Kidney epithelial cell (primary cell): Measurements from ENCODE around the gene RAB3IL1. TPM values are rescaled to one million over a fixed set of nuclear protein-coding genes. Genes with fewer than 3 reads are reported as not detected.

ENCODE experiments used
- DNase-seq: peaks from one replicate; pipeline ENCODE4 v3.0.0-alpha.2; 2010; ENCODE audit warnings: low read depth
- H3K27me3 ChIP-seq: 2 replicates; pipeline ENCODE4 v1.6.0; 2011; ENCODE audit warnings: low read length; ENCODE audit not compliant: control insufficient read depth, insufficient read depth
- H3K36me3 ChIP-seq: 2 replicates; pipeline ENCODE4 v1.5.1; 2011; ENCODE audit warnings: low read length; ENCODE audit not compliant: control insufficient read depth, insufficient read depth
- H3K4me3 ChIP-seq: 2 replicates; pipeline ENCODE4 v1.5.1; 2011; ENCODE audit warnings: low read depth, mild to moderate bottlenecking, control low read depth, low read length
- total RNA-seq: library from RNA; depleted of rRNA; stranded (reverse); fragments of >200 nt; gene quantifications from 2 replicates; pipeline ENCODE4 v1.2.3, GENCODE V29; 2015
- TF ChIP-seq, protein P1 (sequence below): IDR thresholded peaks from 2 replicates; pipeline ENCODE4 v1.5.1; 2011; ENCODE audit warnings: mild to moderate bottlenecking, moderate library complexity, low read length, control low read depth, inconsistent platforms; ENCODE audit not compliant: insufficient read depth, poor library complexity, severe bottlenecking

Gene RAB3IL1
- total RNA-seq, 1 donor from 2014 or later, result 5.2 TPM

DNA sequence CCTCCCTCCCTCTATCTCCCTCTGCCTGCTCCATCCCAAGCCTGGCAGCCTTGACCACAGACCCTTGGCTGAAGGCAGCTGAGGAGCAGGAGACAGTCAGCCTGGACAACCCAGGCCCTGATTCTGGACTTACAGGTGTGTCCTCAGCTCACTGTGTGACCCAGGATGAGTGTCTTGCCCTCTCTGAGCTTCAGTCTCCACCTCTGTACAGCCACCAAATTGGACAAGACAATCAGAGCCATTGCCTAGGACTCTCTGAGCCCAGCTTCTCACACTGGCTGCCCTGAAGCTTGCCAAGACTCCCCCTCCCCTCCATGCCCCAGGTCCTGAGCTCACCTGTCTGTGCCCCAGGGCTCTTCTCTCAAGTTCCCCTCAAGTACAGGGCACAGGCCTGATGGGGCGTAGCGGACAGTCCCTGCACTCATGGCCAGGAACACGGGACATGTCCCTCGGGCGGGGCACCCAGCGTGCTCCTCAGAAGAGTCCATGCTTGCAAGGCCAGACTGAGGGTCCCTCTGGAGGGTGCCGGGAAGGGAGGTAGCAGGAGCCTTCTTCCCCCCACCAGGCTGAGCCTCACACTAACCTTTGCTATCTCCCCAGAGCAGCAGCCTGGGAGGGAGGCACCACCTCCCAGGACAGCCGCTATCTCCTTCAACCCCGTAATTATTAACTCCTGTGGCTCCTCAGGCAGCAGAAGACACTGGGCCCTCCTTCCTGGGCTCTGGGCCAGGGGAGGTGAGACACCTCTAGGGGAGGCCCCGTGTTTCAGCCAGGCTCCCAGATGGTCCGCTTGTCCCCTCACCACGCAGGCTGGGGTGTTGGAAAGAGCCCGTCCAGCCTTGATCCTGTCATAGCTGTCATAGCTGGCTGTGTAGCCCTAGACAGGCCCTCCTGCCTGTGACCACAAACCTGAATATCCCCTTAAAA is 2.6 kb upstream of the RAB3IL1 start:
- no peak for DNase-seq
- peaks cover 37% of the 10 kb centered on the region for H3K27me3 ChIP-seq
- TF ChIP-seq, protein P1, sequence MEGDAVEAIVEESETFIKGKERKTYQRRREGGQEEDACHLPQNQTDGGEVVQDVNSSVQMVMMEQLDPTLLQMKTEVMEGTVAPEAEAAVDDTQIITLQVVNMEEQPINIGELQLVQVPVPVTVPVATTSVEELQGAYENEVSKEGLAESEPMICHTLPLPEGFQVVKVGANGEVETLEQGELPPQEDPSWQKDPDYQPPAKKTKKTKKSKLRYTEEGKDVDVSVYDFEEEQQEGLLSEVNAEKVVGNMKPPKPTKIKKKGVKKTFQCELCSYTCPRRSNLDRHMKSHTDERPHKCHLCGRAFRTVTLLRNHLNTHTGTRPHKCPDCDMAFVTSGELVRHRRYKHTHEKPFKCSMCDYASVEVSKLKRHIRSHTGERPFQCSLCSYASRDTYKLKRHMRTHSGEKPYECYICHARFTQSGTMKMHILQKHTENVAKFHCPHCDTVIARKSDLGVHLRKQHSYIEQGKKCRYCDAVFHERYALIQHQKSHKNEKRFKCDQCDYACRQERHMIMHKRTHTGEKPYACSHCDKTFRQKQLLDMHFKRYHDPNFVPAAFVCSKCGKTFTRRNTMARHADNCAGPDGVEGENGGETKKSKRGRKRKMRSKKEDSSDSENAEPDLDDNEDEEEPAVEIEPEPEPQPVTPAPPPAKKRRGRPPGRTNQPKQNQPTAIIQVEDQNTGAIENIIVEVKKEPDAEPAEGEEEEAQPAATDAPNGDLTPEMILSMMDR, result no peak
- H3K4me3 ChIP-seq, result no peak overlapping the region
- H3K36me3 ChIP-seq, result no peaks in the 10 kb centered on the region

DNA sequence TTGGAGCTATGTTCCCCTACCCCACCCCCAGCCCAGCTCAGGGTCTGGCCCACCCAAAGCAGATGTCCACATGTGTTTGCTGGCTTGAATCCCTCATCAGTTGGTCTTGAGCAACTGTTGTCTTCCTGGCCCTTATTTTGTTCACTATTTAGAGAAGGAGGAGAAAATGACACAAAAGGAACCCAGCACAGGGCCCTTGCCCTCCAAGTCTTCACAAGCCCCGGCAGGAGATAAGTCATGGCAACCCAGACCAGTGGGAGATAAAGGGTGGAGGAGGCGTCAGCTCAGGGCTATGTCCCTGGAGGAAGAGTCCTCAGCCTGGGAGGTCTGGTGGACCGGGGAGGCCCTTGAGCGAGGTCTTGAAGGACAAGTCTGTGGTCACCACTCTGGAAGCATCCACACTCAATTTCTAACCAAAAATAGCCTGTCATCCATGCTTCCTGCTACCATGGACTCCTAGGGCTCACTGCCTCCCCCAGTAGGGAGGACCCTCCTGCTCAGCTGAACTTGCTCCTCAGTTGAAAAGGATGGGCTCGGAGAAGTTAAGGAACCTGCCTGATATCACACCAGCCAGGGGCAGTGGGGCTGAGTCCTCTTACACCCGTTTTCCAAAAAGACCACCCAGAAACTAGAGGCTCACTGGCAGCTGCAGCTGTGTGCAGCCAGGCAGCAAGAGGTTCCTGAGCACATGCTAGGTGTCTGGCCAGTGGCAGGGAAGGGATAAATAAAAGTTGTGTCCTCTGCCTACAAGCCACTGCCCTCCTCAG is 1.8 kb upstream of the RAB3IL1 start:
- Histone ChIP-seq H3K27me3 (peaks cover 37% of the 10 kb centered on the region), H3K4me3 (no peak overlapping the region), H3K36me3 (no peaks in the 10 kb centered on the region)
- TF ChIP-seq, protein P1, result no peak
- no peak for DNase-seq

DNA sequence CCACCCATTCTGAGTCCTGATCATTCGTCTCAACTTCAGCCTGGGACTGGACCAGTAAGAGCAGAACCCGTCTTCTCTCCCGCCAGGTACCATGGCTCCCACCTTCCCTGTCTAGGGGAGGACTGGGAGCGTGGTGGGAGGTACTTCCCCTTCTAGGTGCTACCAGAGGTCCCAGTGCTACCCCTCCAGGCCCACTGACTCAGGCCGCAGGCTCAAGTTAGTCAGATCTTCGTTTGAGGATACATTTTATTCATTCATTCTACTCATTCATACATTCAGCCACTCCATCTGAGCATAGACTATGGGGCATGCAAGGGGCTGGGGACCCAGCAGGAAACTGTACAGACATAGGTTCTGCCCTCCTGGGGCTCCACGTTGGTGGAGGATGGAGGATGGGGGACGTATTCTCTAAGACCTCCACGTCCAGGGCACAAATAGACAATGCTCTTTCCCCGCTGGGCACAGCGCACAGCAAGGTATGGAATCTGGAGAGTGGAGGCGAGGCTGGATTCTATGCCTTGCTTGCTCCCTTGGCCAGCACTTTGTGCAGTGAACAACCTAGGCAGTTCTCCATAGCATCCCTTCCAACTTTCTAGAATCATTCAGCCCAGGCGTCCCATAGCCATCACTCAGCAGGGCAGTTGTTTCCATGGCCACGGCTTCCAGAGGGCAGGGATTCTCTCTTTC is 1.0 kb upstream of the RAB3IL1 start:
- H3K27me3 ChIP-seq, result peaks cover 37% of the 10 kb centered on the region
- no peak for DNase-seq
- TF ChIP-seq, protein P1, result no peak
- H3K4me3 ChIP-seq, result no peak overlapping the region
- no peaks in the 10 kb centered on the region for H3K36me3 ChIP-seq

DNA sequence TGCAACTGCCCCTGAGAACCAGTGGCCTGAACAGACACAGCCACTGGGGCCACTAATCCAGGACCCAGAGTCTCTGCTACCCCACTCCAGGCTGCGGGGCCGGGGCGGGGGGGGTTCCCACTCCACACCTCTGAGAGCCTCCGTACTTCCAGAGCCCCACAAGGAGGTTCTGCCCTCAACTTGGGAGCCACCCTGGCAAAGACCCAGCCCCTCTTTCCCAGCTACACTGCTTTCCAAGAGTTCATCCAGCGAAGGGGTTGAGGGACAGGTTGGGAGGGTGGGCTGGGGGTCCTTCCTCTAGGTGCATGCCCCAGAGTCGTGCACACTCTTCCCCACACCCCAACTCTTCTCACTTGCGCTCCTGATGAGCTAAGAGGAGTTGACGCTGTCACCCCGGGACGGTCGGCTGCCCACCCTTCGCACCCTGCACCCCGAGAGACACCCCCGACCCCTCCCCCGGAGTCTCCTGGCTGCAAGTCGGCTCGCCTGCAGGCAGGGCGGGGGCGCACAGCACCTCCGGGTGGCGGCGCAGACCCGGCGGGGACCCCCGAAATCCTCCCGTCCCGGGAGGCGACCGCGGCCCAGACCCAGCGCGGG is 531 bp downstream of the RAB3IL1 start:
- peaks cover 37% of the 10 kb centered on the region for H3K27me3 ChIP-seq
- no peak for DNase-seq
- TF ChIP-seq, protein P1, result no peak
- peak overlapping the region; percentile 31 for H3K4me3 ChIP-seq
- H3K36me3 ChIP-seq, result no peaks in the 10 kb centered on the region

DNA sequence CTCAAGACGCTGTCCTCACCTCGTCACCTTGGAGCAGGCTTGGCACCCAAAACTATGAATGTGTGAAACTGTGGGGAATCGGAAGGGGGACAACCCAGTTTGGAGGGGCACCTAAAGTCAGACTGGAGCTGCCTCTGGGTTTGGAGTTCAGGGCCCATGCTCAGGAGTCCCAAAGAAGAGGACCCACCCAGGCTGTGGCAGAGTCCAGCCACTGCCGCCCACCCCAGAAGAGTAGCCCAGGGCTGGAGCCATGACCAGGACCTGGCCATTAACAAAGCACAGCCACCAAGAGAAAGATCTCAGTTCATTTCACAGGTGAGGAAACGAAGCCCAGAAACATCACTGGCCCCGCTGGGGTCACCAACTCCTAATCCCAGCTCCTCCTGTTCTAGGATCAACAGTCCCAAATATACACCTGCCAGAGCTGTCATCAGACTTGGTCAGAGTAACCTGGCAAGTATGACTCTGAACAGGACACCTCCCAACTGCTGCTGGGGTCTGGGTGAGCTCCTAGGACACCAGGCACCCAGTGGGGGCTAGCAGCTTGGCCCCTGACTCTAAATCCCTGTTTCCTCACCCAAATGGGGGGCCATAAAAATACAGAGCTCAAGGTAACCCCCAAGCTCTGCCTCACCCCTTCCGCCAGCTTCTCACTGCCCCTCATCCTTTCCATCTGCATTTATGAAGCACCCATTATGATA is 2.7 kb downstream of the RAB3IL1 start:
- TF ChIP-seq, protein P1, result no peak
- no peak overlapping the region for H3K4me3 ChIP-seq
- DNase-seq, result no peak

More for the DNA sequence above, 2.7 kb downstream of the RAB3IL1 start:
- Histone ChIP-seq H3K36me3 (no peaks in the 10 kb centered on the region), H3K27me3 (peaks cover 32% of the 10 kb centered on the region)
